Measurements from ENCODE around the gene HOXA7. TPM values are rescaled to one million over a fixed set of nuclear protein-coding genes. Genes with fewer than 3 reads are reported as not detected.

The HOXA7 gene
- 0.56 and 1.5 TPM in 2 replicates for total RNA-seq (2021)
- percentile 21 among the genes with signal in this experiment for Bru-seq, nascent RNA
- BruChase-seq, experiment 1, labeled RNA remaining after a 2-hour chase = percentile 34 among the genes with signal in this experiment
- BruChase-seq, experiment 2, labeled RNA remaining after a 6-hour chase = percentile 39 among the genes with signal in this experiment
- long read RNA-seq, partial matches to known transcripts = 0 of 3 reads
- long read RNA-seq, other reads (novel, unspliced or antisense) = 0 of 3 reads

DNA sequence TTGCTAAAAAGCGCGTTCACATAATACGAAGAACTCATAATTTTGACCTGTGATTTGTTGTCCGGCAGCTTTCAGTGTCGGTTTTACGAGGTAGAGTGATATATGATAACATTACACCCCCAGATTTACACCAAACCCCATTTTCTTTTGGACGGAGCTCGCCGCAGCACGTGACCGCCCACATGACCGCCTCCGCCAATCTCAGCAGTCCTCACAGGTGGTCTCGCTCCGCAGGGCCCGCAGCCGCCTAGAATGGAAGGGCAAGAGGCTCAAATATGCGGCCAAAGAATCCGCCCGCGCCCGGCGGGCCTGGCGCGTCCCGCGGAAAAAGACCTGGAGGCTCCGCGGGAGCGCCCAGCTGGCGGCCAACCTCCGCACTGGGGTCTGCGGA lies at the start of gene HOXA7:
TSS of gene HOXA7 (minus strand) at position 168 of the 391 bp plus-strand sequence. CDS start at position 38, 130 bp downstream.
- intact Hi-C loops (cut with micrococcal nuclease; ENCODE audit: unreplicated experiment) = no loop called here
- Histone ChIP-seq H3K27ac (ENCODE audit: low read depth, low read length, poor library complexity, severe bottlenecking) (no peak within 1 kb of the TSS), H3K27me3 (replicated peaks; ENCODE audit: insufficient read depth, low read depth, low read length, poor library complexity) (peaks cover 70% of the 10 kb centered on the region), H3K4me3 (ENCODE audit: low read depth, low read length, poor library complexity, severe bottlenecking) (peak within 1 kb of the TSS; percentile 49), H3K36me3 (ENCODE audit: insufficient read depth, low read length, poor library complexity, severe bottlenecking) (no peaks in the 10 kb centered on the region), H3K9me3 (ENCODE audit: low read depth, low read length, poor library complexity, severe bottlenecking) (no peaks in the 10 kb centered on the region), H3K4me1 (ENCODE audit: insufficient read depth, low read length, poor library complexity, severe bottlenecking) (peaks cover 7% of the 10 kb centered on the region)
- ChIA-PET POLR2A (ENCODE audit: low non-redundant PET) (no interaction called here), CTCF (no interaction called here)
- DNase-seq (ENCODE audit: low spot score) = peak; percentile 41
- no TSS peak for BruUV-seq (replicated peaks)
- TF ChIP-seq, protein P1, sequence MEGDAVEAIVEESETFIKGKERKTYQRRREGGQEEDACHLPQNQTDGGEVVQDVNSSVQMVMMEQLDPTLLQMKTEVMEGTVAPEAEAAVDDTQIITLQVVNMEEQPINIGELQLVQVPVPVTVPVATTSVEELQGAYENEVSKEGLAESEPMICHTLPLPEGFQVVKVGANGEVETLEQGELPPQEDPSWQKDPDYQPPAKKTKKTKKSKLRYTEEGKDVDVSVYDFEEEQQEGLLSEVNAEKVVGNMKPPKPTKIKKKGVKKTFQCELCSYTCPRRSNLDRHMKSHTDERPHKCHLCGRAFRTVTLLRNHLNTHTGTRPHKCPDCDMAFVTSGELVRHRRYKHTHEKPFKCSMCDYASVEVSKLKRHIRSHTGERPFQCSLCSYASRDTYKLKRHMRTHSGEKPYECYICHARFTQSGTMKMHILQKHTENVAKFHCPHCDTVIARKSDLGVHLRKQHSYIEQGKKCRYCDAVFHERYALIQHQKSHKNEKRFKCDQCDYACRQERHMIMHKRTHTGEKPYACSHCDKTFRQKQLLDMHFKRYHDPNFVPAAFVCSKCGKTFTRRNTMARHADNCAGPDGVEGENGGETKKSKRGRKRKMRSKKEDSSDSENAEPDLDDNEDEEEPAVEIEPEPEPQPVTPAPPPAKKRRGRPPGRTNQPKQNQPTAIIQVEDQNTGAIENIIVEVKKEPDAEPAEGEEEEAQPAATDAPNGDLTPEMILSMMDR (conservative IDR thresholded peaks at IDR 0.05; ENCODE audit: low read depth, low read length) = no peak
- TF ChIP-seq EZH2 (IDR thresholded peaks at IDR 0.05; ENCODE audit: borderline replicate concordance, low read depth, low read length, poor library complexity, severe bottlenecking) = no peak

DNA sequence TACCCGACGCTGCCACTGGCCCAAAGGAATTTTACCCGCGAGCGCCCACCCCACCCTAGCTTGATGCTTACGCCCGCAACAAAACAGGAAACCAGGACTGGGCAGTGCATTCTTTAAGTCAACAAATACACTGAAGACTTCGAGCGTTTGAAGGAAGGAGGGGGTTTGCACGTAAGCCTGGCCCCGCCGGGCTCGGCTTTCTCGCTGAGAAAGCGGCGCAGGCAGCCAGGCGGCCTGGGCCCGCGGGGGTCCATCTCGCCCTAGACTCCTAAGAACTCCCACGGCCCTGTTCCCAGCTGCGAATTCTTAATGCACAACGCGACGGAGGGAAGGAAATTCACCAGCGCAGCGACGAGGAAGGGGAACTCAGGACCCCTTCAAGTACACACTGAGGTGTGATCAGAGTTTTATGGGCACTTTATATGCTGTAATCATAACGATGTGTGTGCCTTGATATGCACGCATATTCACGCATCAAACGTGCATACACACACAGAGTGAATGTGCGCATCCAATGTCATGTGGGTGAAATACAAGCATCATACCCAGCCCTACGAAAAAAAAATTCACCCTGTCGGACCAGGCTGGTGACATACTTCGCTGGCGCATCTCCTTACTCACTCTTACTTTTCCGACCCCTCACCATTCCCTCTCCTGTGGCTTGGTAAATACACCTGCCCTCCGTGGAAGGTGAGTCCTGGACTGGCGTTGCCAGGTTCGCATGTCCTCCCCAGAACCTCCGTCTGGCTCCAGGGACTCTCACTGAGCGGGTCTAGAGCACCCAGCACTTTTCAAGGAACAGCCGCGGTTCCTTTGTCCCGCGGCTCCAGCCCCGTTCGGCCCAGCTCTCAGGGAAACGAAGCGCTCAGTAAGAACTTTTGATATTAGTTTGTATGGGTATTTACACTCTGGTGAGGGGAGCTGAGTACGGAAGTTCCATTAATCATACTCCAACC lies 49.1 kb upstream of the HOXA7 start:
- Histone ChIP-seq H3K4me3 (ENCODE audit: low read depth, low read length, poor library complexity, severe bottlenecking) (no peak overlapping the region), H3K36me3 (ENCODE audit: insufficient read depth, low read length, poor library complexity, severe bottlenecking) (no peaks in the 10 kb centered on the region), H3K27ac (ENCODE audit: low read depth, low read length, poor library complexity, severe bottlenecking) (no peak overlapping the region), H3K27me3 (replicated peaks; ENCODE audit: insufficient read depth, low read depth, low read length, poor library complexity) (peaks cover 92% of the 10 kb centered on the region), H3K9me3 (ENCODE audit: low read depth, low read length, poor library complexity, severe bottlenecking) (no peaks in the 10 kb centered on the region), H3K4me1 (ENCODE audit: insufficient read depth, low read length, poor library complexity, severe bottlenecking) (no peaks in the 10 kb centered on the region)
- intact Hi-C loops (cut with micrococcal nuclease; ENCODE audit: unreplicated experiment) = no loop called here
- no TSS peak for BruUV-seq (replicated peaks)
- TF ChIP-seq EZH2 (IDR thresholded peaks at IDR 0.05; ENCODE audit: borderline replicate concordance, low read depth, low read length, poor library complexity, severe bottlenecking) = peak; percentile 97
- TF ChIP-seq, protein P1 (conservative IDR thresholded peaks at IDR 0.05; ENCODE audit: low read depth, low read length) = no peak
- no peak for DNase-seq (ENCODE audit: low spot score)
- ChIA-PET CTCF (no interaction called here), POLR2A (ENCODE audit: low non-redundant PET) (no interaction called here)

DNA sequence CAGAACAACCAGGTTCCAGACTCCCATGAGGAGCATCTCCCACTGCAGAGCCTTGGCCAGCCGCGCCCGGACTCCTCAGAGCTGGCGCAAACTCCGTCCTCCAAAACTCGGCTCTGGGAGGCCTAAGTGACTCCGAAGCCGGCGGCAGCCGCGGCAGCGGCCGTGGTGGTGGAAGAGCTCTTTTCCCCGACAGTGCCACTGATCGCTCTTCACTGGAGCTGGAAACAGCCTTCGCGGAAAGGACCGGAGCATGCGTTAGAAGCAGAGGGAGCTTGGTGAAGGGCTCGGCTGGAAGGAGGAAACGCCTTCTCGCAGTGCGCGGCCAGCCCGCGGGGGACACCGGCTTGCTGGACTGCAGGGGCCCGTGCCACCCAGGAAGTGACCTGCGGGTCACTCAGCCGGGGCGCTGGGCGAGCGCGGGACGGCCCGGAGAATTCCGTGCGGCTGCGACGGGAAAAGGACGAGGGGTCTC lies 48.4 kb upstream of the HOXA7 start:
- no peak overlapping the region for H3K4me3 ChIP-seq (ENCODE audit: low read depth, low read length, poor library complexity, severe bottlenecking)
- ChIA-PET CTCF (no interaction called here), POLR2A (ENCODE audit: low non-redundant PET) (no interaction called here)
- peak; percentile 97 for TF ChIP-seq EZH2 (IDR thresholded peaks at IDR 0.05; ENCODE audit: borderline replicate concordance, low read depth, low read length, poor library complexity, severe bottlenecking)
- TF ChIP-seq, protein P1 (conservative IDR thresholded peaks at IDR 0.05; ENCODE audit: low read depth, low read length) = no peak
- peaks cover 94% of the 10 kb centered on the region for H3K27me3 ChIP-seq (replicated peaks; ENCODE audit: insufficient read depth, low read depth, low read length, poor library complexity)
- H3K36me3 ChIP-seq (ENCODE audit: insufficient read depth, low read length, poor library complexity, severe bottlenecking) = no peaks in the 10 kb centered on the region
- H3K9me3 ChIP-seq (ENCODE audit: low read depth, low read length, poor library complexity, severe bottlenecking) = no peaks in the 10 kb centered on the region
- intact Hi-C loops (cut with micrococcal nuclease; ENCODE audit: unreplicated experiment) = loop anchor here (5.0 kb wide), 1 partner anchor 567 kb away; no protein-coding TSS in a partner anchor
- no peak overlapping the region for H3K27ac ChIP-seq (ENCODE audit: low read depth, low read length, poor library complexity, severe bottlenecking)
- BruUV-seq (replicated peaks) = no TSS peak
- no peaks in the 10 kb centered on the region for H3K4me1 ChIP-seq (ENCODE audit: insufficient read depth, low read length, poor library complexity, severe bottlenecking)
- peak; percentile 19 for DNase-seq (ENCODE audit: low spot score)

All from A673 (cell line).